Measurements from ENCODE around the gene HMGCR. TPM values are rescaled to one million over a fixed set of nuclear protein-coding genes. Genes with fewer than 3 reads are reported as not detected.
A peak's percentile ranks its signal among the peaks of the same experiment; 100 is the strongest.

The HMGCR gene
- total and polyA plus RNA-seq, 12 donors, result 7.0 to 793 (median 59.5) TPM

DNA sequence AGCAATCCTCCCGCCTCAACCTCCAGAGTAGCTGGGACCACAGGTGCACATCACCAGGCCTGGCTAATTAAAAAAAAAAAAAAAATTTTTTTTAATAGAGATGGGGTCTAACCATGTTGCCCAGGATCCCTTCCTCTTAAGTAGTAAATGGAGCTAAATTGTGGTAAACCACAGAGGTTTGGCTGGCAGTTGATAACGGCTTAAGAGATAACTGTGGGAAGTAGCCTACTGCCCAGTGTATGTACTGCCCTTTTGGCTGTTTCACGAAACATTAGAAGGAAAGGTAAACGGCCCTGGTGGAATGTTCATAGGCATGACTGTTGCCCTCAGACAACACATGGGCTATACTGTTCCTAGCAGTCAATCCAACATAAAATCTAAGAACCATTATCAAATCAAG is 44.4 kb downstream of the HMGCR start:
- H3K4me3 ChIP-seq, result no peak overlapping the region
- intact Hi-C loops (cut with DNase I), result no loop called here
- peaks cover 0 to 39% of the 10 kb centered on the region in 2 donors for H3K36me3 ChIP-seq (replicated peaks in 1 of 2)
- TF ChIP-seq, protein P1, sequence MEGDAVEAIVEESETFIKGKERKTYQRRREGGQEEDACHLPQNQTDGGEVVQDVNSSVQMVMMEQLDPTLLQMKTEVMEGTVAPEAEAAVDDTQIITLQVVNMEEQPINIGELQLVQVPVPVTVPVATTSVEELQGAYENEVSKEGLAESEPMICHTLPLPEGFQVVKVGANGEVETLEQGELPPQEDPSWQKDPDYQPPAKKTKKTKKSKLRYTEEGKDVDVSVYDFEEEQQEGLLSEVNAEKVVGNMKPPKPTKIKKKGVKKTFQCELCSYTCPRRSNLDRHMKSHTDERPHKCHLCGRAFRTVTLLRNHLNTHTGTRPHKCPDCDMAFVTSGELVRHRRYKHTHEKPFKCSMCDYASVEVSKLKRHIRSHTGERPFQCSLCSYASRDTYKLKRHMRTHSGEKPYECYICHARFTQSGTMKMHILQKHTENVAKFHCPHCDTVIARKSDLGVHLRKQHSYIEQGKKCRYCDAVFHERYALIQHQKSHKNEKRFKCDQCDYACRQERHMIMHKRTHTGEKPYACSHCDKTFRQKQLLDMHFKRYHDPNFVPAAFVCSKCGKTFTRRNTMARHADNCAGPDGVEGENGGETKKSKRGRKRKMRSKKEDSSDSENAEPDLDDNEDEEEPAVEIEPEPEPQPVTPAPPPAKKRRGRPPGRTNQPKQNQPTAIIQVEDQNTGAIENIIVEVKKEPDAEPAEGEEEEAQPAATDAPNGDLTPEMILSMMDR (IDR thresholded peaks at IDR 0.05), result no peak
- no peak for TF ChIP-seq POLR2A (IDR thresholded peaks at IDR 0.05)
- 55 to 82% (median 65%) methylated on average over 4 of the region's 4 CpGs for WGBS, 4 donors
- no peaks in the 10 kb centered on the region for H3K9me3 ChIP-seq (replicated peaks in 1 of 3)
- H3K27ac ChIP-seq, result peak overlapping the region in 1 of 5 donors; percentile 8
- no peaks in the 10 kb centered on the region for H3K27me3 ChIP-seq
- H3K4me1 ChIP-seq (replicated peaks in 1 of 2), result peaks cover 0 to 13% of the 10 kb centered on the region in 2 donors
- no peak for DNase-seq

DNA sequence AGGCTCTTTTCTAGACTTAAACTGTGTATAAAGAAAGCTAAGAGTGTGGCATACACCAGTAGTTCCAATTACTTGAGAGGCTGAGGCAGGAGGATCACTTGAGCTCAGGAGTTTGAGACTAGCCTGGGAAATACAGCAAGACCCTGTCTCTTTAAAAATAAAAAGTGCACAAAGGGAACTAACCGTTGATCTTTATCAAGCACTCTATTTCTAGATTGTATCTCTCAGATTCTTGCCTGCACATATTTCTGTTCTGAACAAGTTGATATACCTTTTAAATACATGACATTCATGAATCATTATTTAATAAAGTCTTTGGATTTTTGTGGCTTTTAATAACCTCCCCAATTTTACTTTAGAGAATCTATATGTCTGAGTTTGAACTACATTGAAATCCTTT is 47.2 kb downstream of the HMGCR start:
- WGBS, 4 donors, result 12 to 23% (median 20%) methylated on average over 1 of the region's 1 CpG
- H3K27ac ChIP-seq, result no peak overlapping the region
- intact Hi-C loops (cut with DNase I), result no loop called here
- H3K9me3 ChIP-seq (replicated peaks in 1 of 3), result no peaks in the 10 kb centered on the region
- TF ChIP-seq POLR2A (IDR thresholded peaks at IDR 0.05), result no peak
- TF ChIP-seq, protein P1 (IDR thresholded peaks at IDR 0.05), result no peak
- peaks cover 0 to 33% of the 10 kb centered on the region in 2 donors for H3K36me3 ChIP-seq (replicated peaks in 1 of 2)
- H3K27me3 ChIP-seq, result no peaks in the 10 kb centered on the region
- peaks cover 0 to 13% of the 10 kb centered on the region in 2 donors for H3K4me1 ChIP-seq (replicated peaks in 1 of 2)
- H3K4me3 ChIP-seq, result no peak overlapping the region
- DNase-seq, result no peak

GRCh38 chr5:75387806-75388205 is 50.8 kb downstream of the HMGCR start:
- intact Hi-C loops (cut with DNase I), result no loop called here
- Histone ChIP-seq H3K27me3 (no peaks in the 10 kb centered on the region), H3K27ac (no peak overlapping the region), H3K9me3 (replicated peaks in 1 of 3) (no peaks in the 10 kb centered on the region), H3K36me3 (replicated peaks in 1 of 2) (peaks cover 0 to 19% of the 10 kb centered on the region in 2 donors), H3K4me3 (no peak overlapping the region), H3K4me1 (replicated peaks in 1 of 2) (peaks cover 0 to under 1% of the 10 kb centered on the region in 2 donors)
- no peak for DNase-seq
- TF ChIP-seq POLR2A (IDR thresholded peaks at IDR 0.05), result no peak
- TF ChIP-seq, protein P1 (IDR thresholded peaks at IDR 0.05), result no peak
- 85 to 98% (median 92%) methylated on average over 6 of the region's 6 CpGs for WGBS, 4 donors

DNA sequence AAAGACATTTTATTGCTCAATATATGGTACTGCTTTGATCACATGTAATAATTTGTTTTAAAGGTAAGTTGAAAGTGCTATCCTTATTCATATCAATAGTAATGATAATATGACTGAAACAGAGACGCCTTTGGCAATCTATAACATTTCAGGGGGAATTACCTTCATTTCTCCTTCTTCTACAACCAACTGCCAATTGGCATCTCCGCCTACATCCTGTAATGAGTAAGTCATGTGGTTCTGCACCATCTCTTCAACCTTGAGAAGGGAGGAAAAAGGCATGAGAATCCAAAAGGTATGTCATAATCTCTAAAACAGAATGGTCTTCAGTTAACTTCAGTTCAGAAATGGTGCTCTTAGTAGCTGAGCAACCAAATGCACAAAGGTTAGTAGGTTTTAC is 52.4 kb downstream of the HMGCR start:
- no peak for DNase-seq
- no peaks in the 10 kb centered on the region for H3K27me3 ChIP-seq
- no peaks in the 10 kb centered on the region for H3K4me1 ChIP-seq (replicated peaks in 1 of 2)
- WGBS, 4 donors, result 90 to 99% (median 96%) methylated on average over 2 of the region's 2 CpGs
- no peak overlapping the region for H3K27ac ChIP-seq
- H3K36me3 ChIP-seq (replicated peaks in 1 of 2), result peaks cover 0 to 14% of the 10 kb centered on the region in 2 donors
- H3K4me3 ChIP-seq, result no peak overlapping the region
- TF ChIP-seq, protein P1 (IDR thresholded peaks at IDR 0.05), result no peak
- TF ChIP-seq POLR2A (IDR thresholded peaks at IDR 0.05), result no peak
- no peaks in the 10 kb centered on the region for H3K9me3 ChIP-seq (replicated peaks in 1 of 3)
- intact Hi-C loops (cut with DNase I), result no loop called here

Measured in adrenal gland (tissue), 12 donors.